Transverse colon (tissue), 3 donors: ENCODE results near the gene TNPO1.

ENCODE experiments used
- POLR2A ChIP-seq: fragments of 450-650 bp; IDR thresholded peaks from one replicate; pipeline ENCODE4 v1.6.1; 2016; ENCODE audit warnings: antibody characterized with exemption, mild to moderate bottlenecking, moderate library complexity
- POLR2AphosphoS5 ChIP-seq, 3 donors: sonication (generic); formaldehyde crosslinking; IDR thresholded peaks; one replicate each; pipeline ENCODE4 v1.6.1; 2016; ENCODE audit warnings: antibody characterized with exemption in 3 of 3

GRCh38 chr5:72785801-72786200, 30.7 kb upstream of the TNPO1 start:
- TF ChIP-seq POLR2A (no peak), POLR2AphosphoS5 (IDR thresholded peaks at IDR 0.05) (no peak)
